Measurements from ENCODE around the gene GALNT10. TPM values are rescaled to one million over a fixed set of nuclear protein-coding genes. Genes with fewer than 3 reads are reported as not detected.

Gene GALNT10
- total and polyA plus RNA-seq, 2 of the 8 experiments (the other 6 are each of a cell fraction or from before 2014, with no cell fraction given): 4.6 to 15.5 TPM

DNA sequence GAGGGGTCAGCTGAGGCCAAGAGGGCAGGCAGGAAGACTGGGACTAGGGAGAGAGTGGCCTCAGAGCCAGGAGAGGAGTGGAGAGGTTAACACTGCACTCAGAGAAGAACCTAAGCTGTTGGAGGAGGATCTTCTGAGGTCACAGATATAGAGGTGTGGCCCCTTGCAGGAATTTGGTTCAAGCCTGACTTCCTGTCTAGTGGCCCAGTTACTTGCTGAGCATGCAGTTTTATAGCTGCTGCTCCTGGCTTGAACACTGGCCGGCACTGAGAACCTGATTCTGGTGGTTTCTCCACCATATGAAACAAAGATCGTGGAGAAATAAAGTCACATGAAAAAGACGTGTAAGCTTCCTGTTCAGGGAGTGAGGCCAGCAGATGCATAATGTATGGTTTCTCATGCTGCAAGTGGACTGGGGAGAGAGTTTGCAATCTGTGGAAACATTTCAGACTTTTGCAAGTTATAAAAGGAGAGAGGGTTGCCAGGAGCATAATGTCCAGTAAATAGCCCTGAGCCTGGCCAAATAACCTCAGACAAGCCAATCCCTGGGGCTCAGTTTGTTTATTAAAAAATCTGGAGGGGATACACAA, 82.6 kb downstream of the GALNT10 start (continued):
- TF ChIP-seq, protein P1, sequence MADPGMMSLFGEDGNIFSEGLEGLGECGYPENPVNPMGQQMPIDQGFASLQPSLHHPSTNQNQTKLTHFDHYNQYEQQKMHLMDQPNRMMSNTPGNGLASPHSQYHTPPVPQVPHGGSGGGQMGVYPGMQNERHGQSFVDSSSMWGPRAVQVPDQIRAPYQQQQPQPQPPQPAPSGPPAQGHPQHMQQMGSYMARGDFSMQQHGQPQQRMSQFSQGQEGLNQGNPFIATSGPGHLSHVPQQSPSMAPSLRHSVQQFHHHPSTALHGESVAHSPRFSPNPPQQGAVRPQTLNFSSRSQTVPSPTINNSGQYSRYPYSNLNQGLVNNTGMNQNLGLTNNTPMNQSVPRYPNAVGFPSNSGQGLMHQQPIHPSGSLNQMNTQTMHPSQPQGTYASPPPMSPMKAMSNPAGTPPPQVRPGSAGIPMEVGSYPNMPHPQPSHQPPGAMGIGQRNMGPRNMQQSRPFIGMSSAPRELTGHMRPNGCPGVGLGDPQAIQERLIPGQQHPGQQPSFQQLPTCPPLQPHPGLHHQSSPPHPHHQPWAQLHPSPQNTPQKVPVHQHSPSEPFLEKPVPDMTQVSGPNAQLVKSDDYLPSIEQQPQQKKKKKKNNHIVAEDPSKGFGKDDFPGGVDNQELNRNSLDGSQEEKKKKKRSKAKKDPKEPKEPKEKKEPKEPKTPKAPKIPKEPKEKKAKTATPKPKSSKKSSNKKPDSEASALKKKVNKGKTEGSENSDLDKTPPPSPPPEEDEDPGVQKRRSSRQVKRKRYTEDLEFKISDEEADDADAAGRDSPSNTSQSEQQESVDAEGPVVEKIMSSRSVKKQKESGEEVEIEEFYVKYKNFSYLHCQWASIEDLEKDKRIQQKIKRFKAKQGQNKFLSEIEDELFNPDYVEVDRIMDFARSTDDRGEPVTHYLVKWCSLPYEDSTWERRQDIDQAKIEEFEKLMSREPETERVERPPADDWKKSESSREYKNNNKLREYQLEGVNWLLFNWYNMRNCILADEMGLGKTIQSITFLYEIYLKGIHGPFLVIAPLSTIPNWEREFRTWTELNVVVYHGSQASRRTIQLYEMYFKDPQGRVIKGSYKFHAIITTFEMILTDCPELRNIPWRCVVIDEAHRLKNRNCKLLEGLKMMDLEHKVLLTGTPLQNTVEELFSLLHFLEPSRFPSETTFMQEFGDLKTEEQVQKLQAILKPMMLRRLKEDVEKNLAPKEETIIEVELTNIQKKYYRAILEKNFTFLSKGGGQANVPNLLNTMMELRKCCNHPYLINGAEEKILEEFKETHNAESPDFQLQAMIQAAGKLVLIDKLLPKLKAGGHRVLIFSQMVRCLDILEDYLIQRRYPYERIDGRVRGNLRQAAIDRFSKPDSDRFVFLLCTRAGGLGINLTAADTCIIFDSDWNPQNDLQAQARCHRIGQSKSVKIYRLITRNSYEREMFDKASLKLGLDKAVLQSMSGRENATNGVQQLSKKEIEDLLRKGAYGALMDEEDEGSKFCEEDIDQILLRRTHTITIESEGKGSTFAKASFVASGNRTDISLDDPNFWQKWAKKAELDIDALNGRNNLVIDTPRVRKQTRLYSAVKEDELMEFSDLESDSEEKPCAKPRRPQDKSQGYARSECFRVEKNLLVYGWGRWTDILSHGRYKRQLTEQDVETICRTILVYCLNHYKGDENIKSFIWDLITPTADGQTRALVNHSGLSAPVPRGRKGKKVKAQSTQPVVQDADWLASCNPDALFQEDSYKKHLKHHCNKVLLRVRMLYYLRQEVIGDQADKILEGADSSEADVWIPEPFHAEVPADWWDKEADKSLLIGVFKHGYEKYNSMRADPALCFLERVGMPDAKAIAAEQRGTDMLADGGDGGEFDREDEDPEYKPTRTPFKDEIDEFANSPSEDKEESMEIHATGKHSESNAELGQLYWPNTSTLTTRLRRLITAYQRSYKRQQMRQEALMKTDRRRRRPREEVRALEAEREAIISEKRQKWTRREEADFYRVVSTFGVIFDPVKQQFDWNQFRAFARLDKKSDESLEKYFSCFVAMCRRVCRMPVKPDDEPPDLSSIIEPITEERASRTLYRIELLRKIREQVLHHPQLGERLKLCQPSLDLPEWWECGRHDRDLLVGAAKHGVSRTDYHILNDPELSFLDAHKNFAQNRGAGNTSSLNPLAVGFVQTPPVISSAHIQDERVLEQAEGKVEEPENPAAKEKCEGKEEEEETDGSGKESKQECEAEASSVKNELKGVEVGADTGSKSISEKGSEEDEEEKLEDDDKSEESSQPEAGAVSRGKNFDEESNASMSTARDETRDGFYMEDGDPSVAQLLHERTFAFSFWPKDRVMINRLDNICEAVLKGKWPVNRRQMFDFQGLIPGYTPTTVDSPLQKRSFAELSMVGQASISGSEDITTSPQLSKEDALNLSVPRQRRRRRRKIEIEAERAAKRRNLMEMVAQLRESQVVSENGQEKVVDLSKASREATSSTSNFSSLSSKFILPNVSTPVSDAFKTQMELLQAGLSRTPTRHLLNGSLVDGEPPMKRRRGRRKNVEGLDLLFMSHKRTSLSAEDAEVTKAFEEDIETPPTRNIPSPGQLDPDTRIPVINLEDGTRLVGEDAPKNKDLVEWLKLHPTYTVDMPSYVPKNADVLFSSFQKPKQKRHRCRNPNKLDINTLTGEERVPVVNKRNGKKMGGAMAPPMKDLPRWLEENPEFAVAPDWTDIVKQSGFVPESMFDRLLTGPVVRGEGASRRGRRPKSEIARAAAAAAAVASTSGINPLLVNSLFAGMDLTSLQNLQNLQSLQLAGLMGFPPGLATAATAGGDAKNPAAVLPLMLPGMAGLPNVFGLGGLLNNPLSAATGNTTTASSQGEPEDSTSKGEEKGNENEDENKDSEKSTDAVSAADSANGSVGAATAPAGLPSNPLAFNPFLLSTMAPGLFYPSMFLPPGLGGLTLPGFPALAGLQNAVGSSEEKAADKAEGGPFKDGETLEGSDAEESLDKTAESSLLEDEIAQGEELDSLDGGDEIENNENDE (IDR thresholded peaks at IDR 0.05; ENCODE audit: insufficient replicate concordance, low read length): no peak
- TF ChIP-seq CREB1 (IDR thresholded peaks at IDR 0.05) (no peak), CBX8 (IDR thresholded peaks at IDR 0.05; ENCODE audit: borderline replicate concordance, low read depth, low read length) (no peak), TBP (IDR thresholded peaks at IDR 0.05; ENCODE audit: low read depth, low read length) (no peak)
- TF ChIP-seq, protein P2, sequence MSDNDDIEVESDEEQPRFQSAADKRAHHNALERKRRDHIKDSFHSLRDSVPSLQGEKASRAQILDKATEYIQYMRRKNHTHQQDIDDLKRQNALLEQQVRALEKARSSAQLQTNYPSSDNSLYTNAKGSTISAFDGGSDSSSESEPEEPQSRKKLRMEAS (IDR thresholded peaks at IDR 0.05): no peak
